SK-N-SH (cell line): Measurements from ENCODE around the gene TGM5. TPM values are rescaled to one million over a fixed set of nuclear protein-coding genes. Genes with fewer than 3 reads are reported as not detected.

Experiments
- CTCF ChIA-PET: fragments of 300-600, 350-600 bp; formaldehyde crosslinking; extraction: SDS; loops from one replicate; lab custom pipeline; 2021; lab: Yijun Ruan, JAX
- POLR2A ChIA-PET: fragments of 350-600 bp; sonication (Branson Sonifier 250); formaldehyde crosslinking; extraction: SDS; loops from one replicate; lab custom pipeline; 2020; ENCODE audit warnings: antibody characterized with exemption, inconsistent platforms; lab: Yijun Ruan, JAX
- DNase-seq: peaks from one replicate; pipeline ENCODE4 v3.0.0; 2012
- H2AFZ ChIP-seq: fragments of 200-600 bp; sonication (generic); 2 replicates; pipeline ENCODE4 v1.8.1; 2016; ENCODE audit warnings: antibody characterized with exemption, mild to moderate bottlenecking, low read depth
- H3F3A ChIP-seq: fragments of 200-600 bp; sonication (generic); replicated peaks from 2 replicates; pipeline ENCODE3; 2016; ENCODE audit warnings: antibody characterized with exemption, mild to moderate bottlenecking; ENCODE audit not compliant: insufficient read depth
- H3K27ac ChIP-seq, 2 experiments: fragments of 200-500 bp in 1 of 2; fragments of 200-600 bp in 1 of 2; sonication (Bioruptor generic) in 1 of 2; sonication (generic), shearing (Covaris generic) in 1 of 2; 2 replicates each; pipeline versions ENCODE4 v1.5.1 to v1.6.1; 2014 to 2016; ENCODE audit warnings: low read depth in 2 of 2, inconsistent platforms in 1 of 2, low read length in 1 of 2, mild to moderate bottlenecking in 1 of 2, mixed read lengths in 1 of 2
- H3K27me3 ChIP-seq: fragments of 200-600 bp; sonication (generic), shearing (Covaris generic); 2 replicates; pipeline ENCODE4 v1.6.1; 2016; ENCODE audit warnings: mixed run types; ENCODE audit not compliant: insufficient read depth
- H3K36me3 ChIP-seq, 2 experiments: fragments of 200-500 bp in 1 of 2; fragments of 200-600 bp in 1 of 2; sonication (Bioruptor generic) in 1 of 2; sonication (generic) in 1 of 2; replicated peaks in 1 of 2; 2 replicates each; pipeline versions ENCODE3 to v1.5.1; 2014 to 2016; ENCODE audit warnings: low read length in 1 of 2, mild to moderate bottlenecking in 1 of 2; ENCODE audit not compliant: insufficient read depth in 2 of 2, control insufficient read depth in 1 of 2
- H3K4me1 ChIP-seq, 2 experiments: fragments of 200-500 bp in 1 of 2; fragments of 200-600 bp in 1 of 2; sonication (Bioruptor generic) in 1 of 2; sonication (generic), shearing (Covaris generic) in 1 of 2; 2 replicates each; pipeline versions ENCODE4 v1.5.1 to v1.6.1; 2014 to 2016; ENCODE audit warnings: low read depth in 1 of 2, low read length in 1 of 2, mixed run types in 1 of 2; ENCODE audit not compliant: insufficient read depth in 2 of 2, control insufficient read depth in 1 of 2
- H3K4me2 ChIP-seq: fragments of 200-600 bp; sonication (generic), shearing (Covaris generic); 2 replicates; pipeline ENCODE4 v1.6.1; 2017; ENCODE audit warnings: mixed run types
- H3K4me3 ChIP-seq, 2 experiments: fragments of 200-500 bp in 1 of 2; fragments of 200-600 bp in 1 of 2; sonication (Bioruptor generic) in 1 of 2; sonication (generic), shearing (Covaris generic) in 1 of 2; 2 replicates each; pipeline versions ENCODE4 v1.5.1 to v1.8.1; 2014 to 2016; ENCODE audit warnings: low read depth in 2 of 2, inconsistent platforms in 1 of 2, low read length in 1 of 2, mild to moderate bottlenecking in 1 of 2, mixed read lengths in 1 of 2, moderate library complexity in 1 of 2
- H3K79me2 ChIP-seq: fragments of 200-600 bp; sonication (generic); 2 replicates; pipeline ENCODE4 v1.8.1; 2017; ENCODE audit warnings: mild to moderate bottlenecking; ENCODE audit not compliant: insufficient read depth
- H3K9ac ChIP-seq: fragments of 200-600 bp; sonication (generic); 2 replicates; pipeline ENCODE4 v1.6.1; 2017; ENCODE audit warnings: mixed run types
- H3K9me2 ChIP-seq: fragments of 200-600 bp; sonication (generic); 2 replicates; pipeline ENCODE4 v1.6.1; 2017; ENCODE audit warnings: mixed run types
- H3K9me3 ChIP-seq: fragments of 200-600 bp; sonication (generic); 2 replicates; pipeline ENCODE4 v1.6.1; 2017; ENCODE audit warnings: mixed run types, mild to moderate bottlenecking, moderate library complexity
- H4K20me1 ChIP-seq: fragments of 200-600 bp; sonication (generic); 2 replicates; pipeline ENCODE4 v1.6.1; 2017; ENCODE audit warnings: mild to moderate bottlenecking, mixed run types; ENCODE audit not compliant: insufficient read depth
- CHD2 ChIP-seq: fragments of 150-350 bp; IDR thresholded peaks from 2 replicates; pipeline ENCODE4 v1.6.1; 2018; ENCODE audit warnings: low read length; ENCODE audit not compliant: partially characterized antibody
- ELF1 ChIP-seq: IDR thresholded peaks from 2 replicates; pipeline ENCODE4 v1.4.0; 2012
- EP300 ChIP-seq, 2 experiments: IDR thresholded peaks; 2 replicates each; pipeline versions ENCODE4 v1.4.0 to v1.6.1; 2012; ENCODE audit warnings: borderline replicate concordance in 1 of 2, low read depth in 1 of 2, low read length in 1 of 2
- FOSL2 ChIP-seq: IDR thresholded peaks from 2 replicates; pipeline ENCODE4 v1.4.0; 2012; ENCODE audit warnings: low read depth, mild to moderate bottlenecking, moderate library complexity, borderline replicate concordance
- GABPA ChIP-seq: IDR thresholded peaks from 2 replicates; pipeline ENCODE4 v1.4.0; 2012; ENCODE audit warnings: low read depth, mild to moderate bottlenecking
- GATA2 ChIP-seq: sonication (generic); formaldehyde crosslinking; IDR thresholded peaks from 2 replicates; pipeline ENCODE4 v1.5.0; 2020; ENCODE audit warnings: mild to moderate bottlenecking, missing genetic modification reagents
- JUND ChIP-seq: IDR thresholded peaks from 2 replicates; pipeline ENCODE4 v1.4.0; 2012
- MEF2A ChIP-seq: IDR thresholded peaks from 2 replicates; pipeline ENCODE4 v1.4.0; 2012; ENCODE audit warnings: low read depth, borderline replicate concordance
- MXI1 ChIP-seq: IDR thresholded peaks from 2 replicates; pipeline ENCODE4 v1.6.1; 2012; ENCODE audit warnings: mild to moderate bottlenecking, low read depth, low read length, improper control_type of control experiment
- NFIC ChIP-seq: IDR thresholded peaks from 2 replicates; pipeline ENCODE4 v1.4.0; 2012; ENCODE audit warnings: borderline replicate concordance
- NRF1 ChIP-seq: IDR thresholded peaks from 2 replicates; pipeline ENCODE4 v1.6.1; 2012; ENCODE audit warnings: low read depth, mild to moderate bottlenecking, low read length
- RAD21 ChIP-seq: IDR thresholded peaks from 2 replicates; pipeline ENCODE4 v1.6.1; 2012; ENCODE audit warnings: mild to moderate bottlenecking, low read length
- RXRA ChIP-seq: IDR thresholded peaks from 2 replicates; pipeline ENCODE4 v1.4.0; 2012; ENCODE audit warnings: low read depth, mild to moderate bottlenecking, borderline replicate concordance
- TCF12 ChIP-seq: IDR thresholded peaks from 2 replicates; pipeline ENCODE4 v1.4.0; 2012
- WGBS: methylation state at CpG from one replicate; pipeline ENCODE4 v1.1.6; 2017; ENCODE audit warnings: low lambda C conversion rate; 5-methylcytosine and 5-hydroxymethylcytosine counted together
- polyA plus RNA-seq, 3 experiments: library from polyadenylated mRNA; depleted of rRNA; stranded (reverse); fragments of >200 nt; gene quantifications; 2 replicates each; pipeline ENCODE4 v1.2.3, GENCODE V29; 2012
- TF ChIP-seq, protein P1 (sequence below): IDR thresholded peaks from 2 replicates; pipeline ENCODE4 v1.6.1; 2012; ENCODE audit warnings: mild to moderate bottlenecking, low read depth, low read length, moderate library complexity
- TF ChIP-seq, protein P2 (sequence below): fragments of 200-600 bp; sonication (generic); IDR thresholded peaks from 2 replicates; pipeline ENCODE4 v1.6.1; 2017; ENCODE audit warnings: antibody characterized with exemption, mild to moderate bottlenecking, moderate library complexity

TGM5 gene
- polyA plus RNA-seq, 1 of the 3 experiments (the other 2 are of a cell fraction), result not detected

DNA sequence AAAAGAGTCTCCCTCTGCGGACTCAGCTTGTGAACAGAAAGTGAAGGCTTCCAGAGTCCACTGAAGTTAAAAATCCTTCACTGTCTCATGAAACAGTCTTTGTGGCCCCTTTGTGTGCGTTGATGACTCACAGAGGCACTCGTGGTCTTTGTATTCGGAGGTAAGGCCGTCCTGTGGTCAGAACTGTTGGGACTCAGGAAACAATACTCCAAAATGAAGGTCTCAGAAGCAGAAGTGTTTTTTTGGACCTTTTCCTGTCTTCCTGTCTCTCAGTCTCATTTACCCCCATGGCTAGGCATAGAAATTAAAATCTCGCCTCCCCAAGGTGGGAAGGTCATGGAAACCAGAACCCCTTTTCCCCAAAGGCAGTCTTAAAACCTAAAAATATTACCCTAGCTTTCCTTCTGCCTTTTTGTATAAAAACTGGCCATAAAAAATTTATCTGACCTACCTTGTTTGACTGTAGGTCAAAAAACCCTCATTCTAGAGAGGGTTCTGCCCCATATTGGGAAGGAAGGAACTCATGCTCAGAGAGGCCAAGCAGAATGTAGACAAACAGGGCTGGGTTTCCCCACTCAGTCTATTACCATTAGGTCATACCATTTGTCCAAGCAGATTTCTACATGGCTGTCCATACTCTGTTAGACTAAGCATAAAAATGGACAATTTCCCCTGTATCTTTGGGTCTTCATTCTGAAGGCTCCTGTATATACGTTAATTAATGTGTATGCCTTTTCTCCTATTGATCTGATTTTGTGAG is 26.8 kb downstream of the TGM5 start:
- H3K79me2 ChIP-seq, result no peaks in the 10 kb centered on the region
- no peak for TF ChIP-seq TCF12
- TF ChIP-seq MEF2A, result no peak
- TF ChIP-seq EP300 (IDR thresholded peaks at IDR 0.05; ENCODE audit: borderline replicate concordance in 1 of 2, low read depth in 1 of 2, low read length in 1 of 2), result no peak
- TF ChIP-seq FOSL2, result no peak
- no peak for TF ChIP-seq GATA2 (CRISPR knock-in tag)
- TF ChIP-seq JUND, result no peak
- no peak for TF ChIP-seq NRF1
- TF ChIP-seq MXI1, result no peak
- no peak for TF ChIP-seq CHD2
- H3K27me3 ChIP-seq, result peaks cover 5% of the 10 kb centered on the region; the same call in 1 of the 2 replicates
- H3K9ac ChIP-seq, result no peak overlapping the region
- H3F3A ChIP-seq, result no peaks in the 10 kb centered on the region
- peaks cover 0 to 10% of the 10 kb centered on the region in 2 experiments; a peak in 1 of 4 replicates for H3K4me1 ChIP-seq
- H3K36me3 ChIP-seq, result no peaks in the 10 kb centered on the region
- no peak for DNase-seq
- no peak overlapping the region for H3K4me2 ChIP-seq
- 64% methylated on average over 7 of the region's 7 CpGs for WGBS
- no peak overlapping the region for H3K4me3 ChIP-seq
- no peaks in the 10 kb centered on the region for H3K9me3 ChIP-seq
- no peaks in the 10 kb centered on the region for H4K20me1 ChIP-seq
- POLR2A ChIA-PET, result no interaction called here
- H3K27ac ChIP-seq, result no peak overlapping the region
- CTCF ChIA-PET, result interaction anchor here (0.7 to 4.5 kb wide), 4 partner anchors 14 to 35 kb away, joined by 3 to 16 read pairs (median 4); no protein-coding TSS in a partner anchor
- no peaks in the 10 kb centered on the region for H3K9me2 ChIP-seq
- H2AFZ ChIP-seq, result no peak overlapping the region

DNA sequence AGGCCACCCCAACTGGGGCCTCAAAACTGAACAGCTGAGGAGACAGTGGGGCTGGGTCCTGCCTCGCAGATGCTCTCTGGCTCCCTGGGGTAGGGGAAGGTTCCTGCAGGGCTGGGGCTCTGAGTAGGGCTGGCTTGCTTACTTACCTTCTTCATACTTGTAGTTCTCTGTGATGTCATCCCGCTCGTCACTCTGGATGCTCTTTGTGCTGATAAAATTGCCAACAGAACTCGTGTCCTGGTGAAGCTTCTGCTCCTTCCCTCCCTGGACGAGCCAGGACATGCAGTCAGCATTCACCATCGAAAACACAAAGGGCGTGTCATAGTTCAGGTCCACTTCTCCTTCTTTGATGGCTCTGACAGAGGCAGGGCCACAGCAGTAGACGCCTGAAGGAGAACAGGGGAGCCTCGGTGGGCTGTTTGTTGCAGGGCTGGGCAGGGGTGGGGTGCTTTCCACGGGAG is 28.0 kb downstream of the TGM5 start:
- WGBS, result 58% methylated on average over 9 of the region's 10 CpGs
- Histone ChIP-seq H3K36me3 (no peaks in the 10 kb centered on the region), H3K4me3 (no peak overlapping the region), H3K9me3 (no peaks in the 10 kb centered on the region), H3K79me2 (no peaks in the 10 kb centered on the region), H3K27me3 (peaks cover 5% of the 10 kb centered on the region; the same call in 1 of the 2 replicates), H2AFZ (no peak overlapping the region), H3K27ac (no peak overlapping the region), H3K4me1 (peaks cover 0 to 10% of the 10 kb centered on the region in 2 experiments; a peak in 1 of 4 replicates), H3F3A (no peaks in the 10 kb centered on the region), H3K4me2 (no peak overlapping the region), H3K9me2 (no peaks in the 10 kb centered on the region), H4K20me1 (no peaks in the 10 kb centered on the region), H3K9ac (no peak overlapping the region)
- DNase-seq, result no peak
- TF ChIP-seq RXRA (no peak), RAD21 (no peak), NFIC (no peak), CHD2 (no peak), ELF1 (no peak), MXI1 (no peak), GABPA (no peak)
- TF ChIP-seq, protein P1, sequence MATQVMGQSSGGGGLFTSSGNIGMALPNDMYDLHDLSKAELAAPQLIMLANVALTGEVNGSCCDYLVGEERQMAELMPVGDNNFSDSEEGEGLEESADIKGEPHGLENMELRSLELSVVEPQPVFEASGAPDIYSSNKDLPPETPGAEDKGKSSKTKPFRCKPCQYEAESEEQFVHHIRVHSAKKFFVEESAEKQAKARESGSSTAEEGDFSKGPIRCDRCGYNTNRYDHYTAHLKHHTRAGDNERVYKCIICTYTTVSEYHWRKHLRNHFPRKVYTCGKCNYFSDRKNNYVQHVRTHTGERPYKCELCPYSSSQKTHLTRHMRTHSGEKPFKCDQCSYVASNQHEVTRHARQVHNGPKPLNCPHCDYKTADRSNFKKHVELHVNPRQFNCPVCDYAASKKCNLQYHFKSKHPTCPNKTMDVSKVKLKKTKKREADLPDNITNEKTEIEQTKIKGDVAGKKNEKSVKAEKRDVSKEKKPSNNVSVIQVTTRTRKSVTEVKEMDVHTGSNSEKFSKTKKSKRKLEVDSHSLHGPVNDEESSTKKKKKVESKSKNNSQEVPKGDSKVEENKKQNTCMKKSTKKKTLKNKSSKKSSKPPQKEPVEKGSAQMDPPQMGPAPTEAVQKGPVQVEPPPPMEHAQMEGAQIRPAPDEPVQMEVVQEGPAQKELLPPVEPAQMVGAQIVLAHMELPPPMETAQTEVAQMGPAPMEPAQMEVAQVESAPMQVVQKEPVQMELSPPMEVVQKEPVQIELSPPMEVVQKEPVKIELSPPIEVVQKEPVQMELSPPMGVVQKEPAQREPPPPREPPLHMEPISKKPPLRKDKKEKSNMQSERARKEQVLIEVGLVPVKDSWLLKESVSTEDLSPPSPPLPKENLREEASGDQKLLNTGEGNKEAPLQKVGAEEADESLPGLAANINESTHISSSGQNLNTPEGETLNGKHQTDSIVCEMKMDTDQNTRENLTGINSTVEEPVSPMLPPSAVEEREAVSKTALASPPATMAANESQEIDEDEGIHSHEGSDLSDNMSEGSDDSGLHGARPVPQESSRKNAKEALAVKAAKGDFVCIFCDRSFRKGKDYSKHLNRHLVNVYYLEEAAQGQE, result no peak
- TF ChIP-seq, protein P2, sequence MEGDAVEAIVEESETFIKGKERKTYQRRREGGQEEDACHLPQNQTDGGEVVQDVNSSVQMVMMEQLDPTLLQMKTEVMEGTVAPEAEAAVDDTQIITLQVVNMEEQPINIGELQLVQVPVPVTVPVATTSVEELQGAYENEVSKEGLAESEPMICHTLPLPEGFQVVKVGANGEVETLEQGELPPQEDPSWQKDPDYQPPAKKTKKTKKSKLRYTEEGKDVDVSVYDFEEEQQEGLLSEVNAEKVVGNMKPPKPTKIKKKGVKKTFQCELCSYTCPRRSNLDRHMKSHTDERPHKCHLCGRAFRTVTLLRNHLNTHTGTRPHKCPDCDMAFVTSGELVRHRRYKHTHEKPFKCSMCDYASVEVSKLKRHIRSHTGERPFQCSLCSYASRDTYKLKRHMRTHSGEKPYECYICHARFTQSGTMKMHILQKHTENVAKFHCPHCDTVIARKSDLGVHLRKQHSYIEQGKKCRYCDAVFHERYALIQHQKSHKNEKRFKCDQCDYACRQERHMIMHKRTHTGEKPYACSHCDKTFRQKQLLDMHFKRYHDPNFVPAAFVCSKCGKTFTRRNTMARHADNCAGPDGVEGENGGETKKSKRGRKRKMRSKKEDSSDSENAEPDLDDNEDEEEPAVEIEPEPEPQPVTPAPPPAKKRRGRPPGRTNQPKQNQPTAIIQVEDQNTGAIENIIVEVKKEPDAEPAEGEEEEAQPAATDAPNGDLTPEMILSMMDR, result no peak
- CTCF ChIA-PET, result interaction anchor here (0.7 to 2.1 kb wide), 3 partner anchors 10 to 47 kb away, joined by 3 to 8 read pairs (median 5); no protein-coding TSS in a partner anchor
- POLR2A ChIA-PET, result no interaction called here
